Measurements from ENCODE around the gene QKI.
"Not testable (repeated sequence)": the region's sequence is repeated elsewhere in the genome, so short reads cannot be mapped to it uniquely, and the experiment has no call there.

QKI gene

GRCh38 chr6:163579880-163580295 lies 165.4 kb downstream of the QKI start:
- DNase-seq (ENCODE audit: low spot score) = no peak

- no peak for DNase-seq (ENCODE audit: low spot score)
These were observed 166.0 kb downstream of the QKI start for GRCh38 chr6:163580311-163581030.

- no peak for DNase-seq (ENCODE audit: low spot score)
These were observed 169.0 kb downstream of the QKI start for GRCh38 chr6:163583558-163583957.

DNA sequence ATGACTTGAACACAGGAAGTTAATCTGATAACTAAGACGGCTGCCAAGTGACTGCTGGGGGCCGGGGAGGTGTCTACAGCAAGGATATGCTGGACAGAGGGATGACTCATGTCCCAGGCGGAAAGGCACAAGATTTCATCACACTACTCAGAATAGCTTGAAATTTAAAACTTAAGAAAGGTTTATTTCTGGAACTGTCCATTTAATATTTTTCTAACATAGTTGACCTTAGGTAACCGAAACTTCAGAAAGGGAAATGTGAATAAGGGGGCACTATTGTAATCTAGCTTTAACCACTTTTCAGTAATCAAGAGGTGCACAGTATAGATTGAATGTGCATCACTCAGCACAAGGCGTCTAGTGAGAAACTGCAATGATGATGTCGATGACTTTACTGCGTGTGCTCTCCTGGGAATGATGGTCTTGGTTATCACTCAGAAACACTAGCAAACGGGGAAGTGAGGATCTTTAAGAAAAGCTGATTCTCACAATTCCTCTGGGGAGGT lies 171.5 kb downstream of the QKI start:
- no peak for DNase-seq (ENCODE audit: low spot score)

DNA sequence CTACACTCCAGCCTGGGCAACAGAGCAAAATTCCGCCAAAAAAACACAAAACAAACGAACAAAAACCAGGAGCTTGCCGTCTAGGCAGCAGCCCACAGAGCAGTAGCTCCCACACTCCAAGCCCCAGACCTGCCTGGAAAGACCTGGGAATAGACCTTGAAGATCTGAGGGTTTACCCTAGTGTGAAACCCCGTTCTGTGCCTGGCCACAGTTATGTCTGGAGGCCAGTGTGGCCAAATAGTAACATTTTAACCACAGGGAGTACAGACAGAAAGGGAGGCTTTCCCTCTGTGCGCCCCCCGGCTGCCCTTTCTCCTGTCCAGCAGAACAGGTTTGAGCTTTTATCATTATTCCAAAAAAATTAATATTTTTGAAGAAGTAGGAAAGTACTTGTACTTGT lies 172.4 kb downstream of the QKI start:
- no peak for DNase-seq (ENCODE audit: low spot score)

- no peak for DNase-seq (ENCODE audit: low spot score)
These were observed 173.9 kb downstream of the QKI start for GRCh38 chr6:163588220-163588919.

- no peak for DNase-seq (ENCODE audit: low spot score)
These were observed 174.9 kb downstream of the QKI start for GRCh38 chr6:163589387-163589786.

GRCh38 chr6:163590132-163590531 lies 175.6 kb downstream of the QKI start:
- not testable (repeated sequence) for DNase-seq (ENCODE audit: low spot score)

- DNase-seq (ENCODE audit: low spot score) = no peak
These were observed 178.4 kb downstream of the QKI start for GRCh38 chr6:163592872-163593271.

GRCh38 chr6:163596174-163596573 lies 181.7 kb downstream of the QKI start:
- DNase-seq (ENCODE audit: low spot score) = no peak

DNA sequence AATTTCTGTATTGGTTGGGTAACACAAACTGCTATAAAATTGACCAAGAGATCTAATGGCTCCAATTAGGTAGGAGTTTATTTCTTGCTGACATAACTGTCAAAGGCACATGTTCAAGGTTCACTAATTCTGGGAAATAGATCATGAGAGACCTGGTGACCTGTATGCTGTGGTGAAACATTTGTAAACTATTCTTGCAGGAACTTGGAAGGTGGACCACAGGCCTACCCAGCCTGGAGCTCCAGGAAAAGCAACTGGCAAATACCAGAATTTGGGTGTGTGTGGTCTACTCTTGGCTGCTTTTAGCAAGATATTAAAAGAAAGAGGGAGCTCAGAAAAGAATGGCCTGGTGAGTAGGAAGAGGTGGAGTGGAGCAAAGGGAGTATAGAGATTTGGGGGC lies 184.6 kb downstream of the QKI start:
- DNase-seq (ENCODE audit: low spot score) = no peak

DNA sequence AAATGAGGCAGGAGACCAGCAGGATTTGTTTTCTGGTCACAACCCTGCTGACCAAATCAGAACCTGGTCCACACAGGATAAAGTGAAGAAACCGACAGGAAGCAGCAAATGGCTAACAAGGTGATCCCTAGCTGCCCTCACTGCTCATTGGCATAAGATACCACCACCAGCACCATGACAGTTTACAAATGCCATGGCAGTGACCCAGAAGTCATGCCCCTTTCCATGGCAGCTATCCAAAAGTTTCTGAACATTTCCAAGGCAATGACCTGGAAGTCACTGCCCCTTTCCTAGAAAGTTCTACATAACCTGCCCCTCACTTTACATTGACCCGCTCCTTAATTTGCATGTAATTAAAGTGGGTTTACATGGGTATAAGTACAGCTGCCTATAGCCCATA lies 185.2 kb downstream of the QKI start:
- DNase-seq (ENCODE audit: low spot score) = no peak

DNA sequence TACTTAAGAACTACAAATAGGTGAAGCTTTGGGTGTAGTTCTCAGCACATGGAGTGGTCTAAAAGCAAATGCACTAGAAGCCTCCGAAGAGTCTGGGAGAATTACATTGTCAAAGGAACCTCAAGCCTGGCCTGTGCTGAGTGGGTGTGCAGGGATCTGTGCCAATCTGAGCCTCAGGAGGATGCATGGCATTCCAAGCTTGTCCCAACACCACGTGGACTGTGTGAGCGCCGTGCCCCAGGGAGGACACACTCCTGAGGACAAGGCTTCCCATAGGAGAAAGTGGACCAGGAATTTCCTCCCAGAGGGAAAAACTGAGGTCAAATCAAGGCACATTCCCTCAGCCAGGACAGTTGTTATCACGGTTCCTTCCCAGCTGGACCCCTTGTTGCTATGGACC lies 185.8 kb downstream of the QKI start:
- DNase-seq (ENCODE audit: low spot score) = no peak

DNA sequence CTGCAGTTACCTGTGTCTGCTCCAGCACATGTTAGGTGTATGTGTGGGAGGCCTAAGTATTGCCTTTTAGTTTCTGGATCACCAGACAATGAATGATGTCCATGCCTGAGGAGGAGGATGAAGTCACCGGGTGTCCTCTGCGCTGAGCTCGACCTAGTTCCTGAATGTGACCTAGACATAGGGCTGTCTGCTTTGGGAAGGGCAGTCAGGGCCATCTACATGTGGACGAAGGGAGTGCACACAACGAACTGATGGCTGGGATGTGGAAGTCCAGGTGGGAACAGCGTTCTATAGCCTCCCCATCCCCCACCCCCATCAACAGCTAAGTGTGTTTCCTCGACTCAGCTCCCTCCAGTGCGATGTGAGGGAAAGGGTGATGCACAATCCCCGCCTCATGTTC lies 186.3 kb downstream of the QKI start:
- no peak for DNase-seq (ENCODE audit: low spot score)

GRCh38 chr6:163602851-163603250 lies 188.3 kb downstream of the QKI start:
- DNase-seq (ENCODE audit: low spot score) = no peak

DNA sequence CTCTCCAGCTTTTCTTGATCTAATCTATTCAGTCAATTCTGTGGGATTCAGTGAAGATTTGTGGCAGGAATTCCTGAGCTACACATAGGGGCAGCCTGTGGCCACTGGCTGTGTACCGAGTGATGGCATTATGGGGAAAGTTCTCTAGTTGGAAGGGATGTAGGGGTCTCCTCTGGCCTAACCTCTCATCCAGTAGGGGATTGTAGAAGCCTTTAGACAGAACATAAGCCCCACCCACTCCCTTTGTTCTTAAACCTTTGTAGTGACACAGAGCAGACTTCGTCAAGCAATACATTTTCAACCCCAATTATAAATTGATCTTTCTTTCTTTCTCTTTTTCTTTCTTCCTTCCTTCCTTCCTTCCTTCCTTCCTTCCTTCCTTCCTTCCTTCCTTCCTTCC lies 188.9 kb downstream of the QKI start:
- no peak for DNase-seq (ENCODE audit: low spot score)

DNA sequence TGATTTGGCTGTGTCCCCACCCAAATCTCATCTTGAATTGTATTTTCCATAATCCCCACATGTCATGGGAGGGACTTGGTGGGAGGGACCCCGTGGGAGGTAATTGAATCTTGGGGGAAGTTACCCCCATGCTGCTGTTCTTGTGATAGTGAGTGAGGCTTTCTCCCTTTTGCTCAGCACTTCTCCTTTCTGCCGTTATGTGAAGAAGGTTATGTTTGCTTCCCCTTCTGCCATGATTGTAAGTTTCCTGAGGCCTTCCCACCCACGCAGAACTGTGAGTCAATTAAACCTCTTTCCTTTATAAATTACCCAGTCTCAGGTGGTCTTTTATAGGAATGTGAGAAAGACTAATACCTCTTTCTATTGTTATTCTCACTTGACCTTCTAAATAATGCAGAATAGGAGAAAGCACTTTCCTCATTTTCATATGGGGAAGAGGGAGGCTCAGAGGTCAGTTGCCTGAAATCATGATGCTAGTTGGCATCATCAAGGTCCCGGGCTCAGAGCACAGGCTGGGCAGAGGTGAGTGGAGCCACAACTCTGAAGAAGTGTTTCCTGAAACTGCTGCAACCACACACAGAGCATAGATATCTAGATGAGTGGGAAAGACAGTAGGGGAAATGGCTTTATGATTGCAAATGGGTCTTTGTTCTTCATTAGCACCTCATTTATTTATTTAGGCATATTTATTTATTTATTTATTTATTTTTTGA lies 191.0 kb downstream of the QKI start:
- no peak for DNase-seq (ENCODE audit: low spot score)

DNA sequence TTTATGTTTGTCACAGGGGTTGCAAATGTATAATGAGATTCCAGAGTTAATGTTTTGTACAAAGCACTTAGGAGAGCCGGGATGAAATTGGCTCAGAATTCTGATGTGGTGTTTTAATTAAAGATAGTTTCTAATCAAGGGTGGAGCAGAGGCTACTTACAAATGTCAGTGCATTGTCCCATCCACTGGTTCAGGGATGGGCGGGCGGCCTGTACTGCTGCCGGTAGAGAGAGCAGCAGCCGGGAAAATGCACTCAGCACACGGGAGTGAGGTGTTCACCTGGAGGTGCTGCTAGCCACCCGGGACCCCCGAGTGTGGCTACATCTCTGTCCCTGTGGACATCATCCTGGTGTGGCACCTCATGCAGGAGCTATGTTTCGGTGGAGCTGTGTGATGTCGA lies 193.3 kb downstream of the QKI start:
- DNase-seq (ENCODE audit: low spot score) = no peak

- DNase-seq (ENCODE audit: low spot score) = no peak
These were observed 193.7 kb downstream of the QKI start for GRCh38 chr6:163608204-163608644.

- no peak for DNase-seq (ENCODE audit: low spot score)
These were observed 197.7 kb downstream of the QKI start for GRCh38 chr6:163612200-163612599.

- no peak for DNase-seq (ENCODE audit: low spot score)
These were observed 198.5 kb downstream of the QKI start for GRCh38 chr6:163613025-163613424.

- DNase-seq (ENCODE audit: low spot score) = no peak
These were observed 199.2 kb downstream of the QKI start for GRCh38 chr6:163613668-163614067.

GRCh38 chr6:163616452-163616851 lies 201.9 kb downstream of the QKI start:
- DNase-seq (ENCODE audit: low spot score) = no peak

All from NAMALWA (cell line).